Sciatic nerve (tissue), 2 donors: Measurements from ENCODE around the gene GEMIN5. TPM values are rescaled to one million over a fixed set of nuclear protein-coding genes. Genes with fewer than 3 reads are reported as not detected.
"Not testable (repeated sequence)": the region's sequence is repeated elsewhere in the genome, so short reads cannot be mapped to it uniquely, and the experiment has no call there.

Source experiments
- ATAC-seq: fragments of 200-7000 bp; cut with Tn5 transposase; one replicate; pipeline ENCODE4 v1.9.1; 2020; ENCODE audit warnings: mild to moderate bottlenecking, moderate library complexity
- DNase-seq: peaks from one replicate; pipeline ENCODE4 v3.0.0-alpha.2; 2020; ENCODE audit warnings: low spot score
- intact Hi-C: fragments of 100-400 bp; cut with DNase I; formaldehyde crosslinking; loops from one replicate; pipeline ENCODE4 v1.14.2; 2022
- total RNA-seq: library from RNA; stranded (reverse); fragmentation: NEBNext Ultra II Directional; extraction: Animal tissue kit (Norgen Biotek cat#: 25700); gene quantifications from one replicate; pipeline ENCODE4 v1.2.1, GENCODE V29; 2021
- donor health status: DM: no; HTN: no; CAD: no.
- donor health status: DM: no; HTN: no; CAD: no.

Gene GEMIN5
- 16.0 TPM for total RNA-seq

- intact Hi-C loops: no loop called here
- DNase-seq (peak; percentile 89), ATAC-seq (peak; percentile 98)
These were observed at the start of gene GEMIN5 for GRCh38 chr5:154937718-154938466. Gene GEMIN5, minus strand, starts transcription at chr5:154938211. Its CDS starts 78 bp downstream, at chr5:154938133.

DNA sequence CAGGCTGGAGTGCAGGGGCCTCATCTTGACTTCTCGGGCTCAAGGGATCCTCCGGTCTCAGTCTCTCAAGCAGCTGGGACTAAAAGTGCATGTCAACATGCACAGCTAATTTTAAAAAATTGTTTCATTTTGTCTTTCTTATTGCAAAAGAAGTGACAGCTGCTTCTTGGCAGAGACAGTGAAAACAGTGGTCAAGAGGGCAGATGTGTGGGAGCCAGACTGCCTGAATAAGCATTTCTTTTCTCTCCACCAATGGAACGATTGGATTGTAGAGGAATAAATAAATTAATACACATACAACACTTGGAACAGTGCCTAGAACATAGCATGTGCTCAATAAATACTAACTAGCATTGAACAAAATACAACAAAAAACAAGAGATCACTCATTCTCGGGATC is 48.1 kb upstream of the GEMIN5 start:
- DNase-seq (no peak), ATAC-seq (no peak)
- intact Hi-C loops: no loop called here

GRCh38 chr5:154984946-154985516 is 47.0 kb upstream of the GEMIN5 start:
- ATAC-seq (no peak), DNase-seq (no peak)
- intact Hi-C loops: no loop called here

GRCh38 chr5:154978294-154978693 is 40.3 kb upstream of the GEMIN5 start:
- DNase-seq, ATAC-seq, intact Hi-C loops: not testable (repeated sequence)

DNA sequence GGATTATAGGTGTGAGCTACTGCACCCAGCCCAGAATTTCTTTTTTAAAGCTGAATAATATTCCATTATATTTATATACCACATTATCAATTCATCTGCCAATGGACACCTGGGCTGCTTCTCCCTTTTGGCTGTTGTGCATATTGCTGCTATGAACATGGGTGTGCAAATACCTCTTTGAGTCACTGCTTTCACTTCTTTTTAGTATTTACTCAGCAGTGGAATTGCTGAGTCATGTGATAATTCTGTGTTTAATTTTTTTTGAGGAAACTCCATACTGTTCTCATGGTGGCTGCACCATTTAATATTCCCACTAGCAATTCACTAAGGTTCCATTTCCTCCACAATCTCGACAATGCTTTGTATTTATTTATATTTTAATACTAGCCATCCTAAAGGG is 39.4 kb upstream of the GEMIN5 start:
- intact Hi-C loops: no loop called here
- DNase-seq (no peak), ATAC-seq (no peak)

GRCh38 chr5:154976082-154976481 is 38.1 kb upstream of the GEMIN5 start:
- DNase-seq, ATAC-seq, intact Hi-C loops: not testable (repeated sequence)

GRCh38 chr5:154972476-154973080 is 34.6 kb upstream of the GEMIN5 start:
- ATAC-seq (no peak), DNase-seq (no peak)
- intact Hi-C loops: no loop called here

DNA sequence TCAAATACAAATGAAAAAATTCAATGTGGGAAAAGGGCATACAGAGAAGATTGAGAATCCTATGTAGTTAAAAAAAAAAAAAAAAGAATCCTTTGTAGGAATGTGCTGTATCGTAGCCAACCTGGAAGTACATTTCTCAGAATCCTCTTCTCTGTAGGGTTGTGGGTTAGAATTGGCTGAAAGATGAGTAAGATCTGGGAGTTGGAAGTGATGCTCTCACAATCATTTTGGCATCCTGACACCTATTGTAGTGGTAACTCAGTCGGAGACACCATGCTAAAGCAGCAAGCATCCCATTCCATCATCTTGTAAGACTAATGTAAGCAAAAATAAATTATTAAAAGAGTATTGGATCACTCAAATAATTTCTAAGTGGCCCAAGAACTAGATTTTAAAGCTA is 33.5 kb upstream of the GEMIN5 start:
- intact Hi-C loops: no loop called here
- DNase-seq (no peak), ATAC-seq (no peak)

GRCh38 chr5:154970759-154971158 is 32.7 kb upstream of the GEMIN5 start:
- intact Hi-C loops: no loop called here
- DNase-seq (no peak), ATAC-seq (no peak)

DNA sequence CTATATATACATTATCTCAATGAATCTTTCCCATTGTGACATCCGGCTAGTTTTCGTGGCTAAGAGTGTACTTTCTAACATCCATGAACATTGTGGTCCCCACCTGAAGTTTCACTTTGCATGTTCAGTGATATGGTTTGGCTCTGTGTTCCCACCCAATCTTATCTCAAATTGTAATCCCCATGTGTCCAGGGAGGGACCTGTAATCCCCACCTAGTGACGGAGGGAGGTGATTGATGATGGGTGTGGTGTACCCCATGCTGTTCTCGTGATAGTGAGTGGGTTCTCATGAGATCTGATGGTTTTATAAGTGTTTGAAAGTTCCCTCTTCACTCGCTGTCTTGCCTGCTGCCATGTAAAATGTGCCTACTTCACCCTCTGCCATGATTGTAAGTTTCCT is 30.9 kb upstream of the GEMIN5 start:
- no peak for ATAC-seq

DNA sequence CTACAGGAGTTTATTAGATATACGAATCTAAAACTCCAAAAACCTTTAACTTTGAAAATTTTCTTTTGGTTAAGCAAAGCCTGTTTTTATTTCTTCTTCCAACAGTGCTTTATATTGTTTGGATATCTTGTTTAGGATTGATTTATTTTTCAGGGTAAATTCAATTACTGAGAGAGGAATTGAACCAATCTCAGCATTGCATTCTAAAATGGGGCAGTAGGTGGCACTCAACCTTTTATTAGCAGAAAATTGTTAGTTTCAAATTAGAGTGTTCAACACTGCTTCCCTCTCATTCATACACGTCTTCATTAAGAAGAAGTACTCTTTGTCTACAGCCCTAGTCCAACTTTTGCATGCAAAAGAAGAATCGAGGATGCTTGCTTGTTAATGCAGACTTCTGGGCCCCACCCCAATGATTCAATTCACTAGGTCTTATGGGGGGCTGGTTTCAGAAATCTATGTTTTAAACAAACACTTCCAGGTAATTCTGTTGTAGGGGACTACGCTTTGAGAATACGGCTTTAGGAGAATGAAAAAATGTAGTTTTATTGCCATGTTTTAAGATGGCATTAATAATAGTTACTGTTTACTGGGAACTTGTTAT is 29.5 kb upstream of the GEMIN5 start:
- ATAC-seq: no peak
- intact Hi-C loops: no loop called here
- no peak for DNase-seq

More for the DNA sequence above, 30.9 kb upstream of the GEMIN5 start:
- intact Hi-C loops: no loop called here
- DNase-seq: no peak

DNA sequence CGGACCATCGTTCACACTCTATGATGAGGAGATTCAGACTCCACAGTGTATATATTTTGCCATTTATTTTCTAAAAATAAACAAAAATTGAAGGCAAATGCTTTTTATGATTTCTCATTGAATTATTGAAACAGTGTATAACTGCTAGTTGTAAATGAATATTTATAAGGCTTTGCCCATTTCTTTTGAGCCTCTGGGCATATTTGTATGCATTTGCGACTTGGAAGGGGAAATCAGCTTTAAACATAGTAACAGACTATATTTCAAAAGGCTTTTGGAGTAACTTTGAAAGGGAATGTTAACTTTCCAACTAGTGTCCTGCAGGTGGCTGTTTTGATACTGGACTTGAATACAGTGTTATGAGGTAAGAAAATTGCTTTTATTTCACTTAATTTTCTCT is 28.9 kb upstream of the GEMIN5 start:
- ATAC-seq: no peak

DNA sequence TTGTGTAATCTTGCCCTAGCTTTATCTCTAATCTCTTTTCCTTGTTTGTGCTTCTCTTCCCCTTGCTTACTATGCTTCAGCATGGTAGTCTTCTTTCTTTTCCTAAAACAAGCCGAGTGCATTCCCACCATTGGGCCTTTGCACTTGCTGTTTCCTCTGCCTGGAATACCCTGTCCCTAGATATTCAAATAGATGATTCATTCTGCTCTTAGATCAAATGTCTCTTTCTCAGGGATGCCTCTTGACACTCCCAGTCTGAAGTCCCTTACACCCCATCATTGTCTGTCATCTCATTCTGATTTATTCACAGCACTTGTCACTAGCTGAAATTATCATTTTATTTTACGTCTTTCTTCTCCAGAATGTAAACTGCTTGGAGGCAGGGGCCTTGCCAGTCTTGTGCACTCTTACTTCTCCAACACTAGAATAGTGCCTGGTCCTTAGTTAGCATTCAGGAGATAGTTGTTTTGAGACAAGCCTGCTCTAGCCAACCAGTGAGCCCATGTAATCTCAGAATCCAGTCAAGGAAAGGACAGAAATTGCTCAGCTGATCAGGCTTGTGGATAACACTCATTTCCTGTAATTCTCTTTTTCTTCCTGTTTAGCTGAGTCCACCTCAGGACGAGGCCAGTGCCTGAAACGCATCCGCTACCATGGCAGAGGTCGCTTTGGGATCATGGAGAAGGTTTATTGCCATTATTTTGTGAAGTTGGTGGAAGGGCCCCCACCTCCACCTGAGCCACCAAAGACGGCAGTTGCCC is 28.2 kb upstream of the GEMIN5 start:
- ATAC-seq (no peak), DNase-seq (no peak)
- intact Hi-C loops: no loop called here

More for the DNA sequence above, 28.9 kb upstream of the GEMIN5 start:
- intact Hi-C loops: no loop called here
- DNase-seq: no peak

DNA sequence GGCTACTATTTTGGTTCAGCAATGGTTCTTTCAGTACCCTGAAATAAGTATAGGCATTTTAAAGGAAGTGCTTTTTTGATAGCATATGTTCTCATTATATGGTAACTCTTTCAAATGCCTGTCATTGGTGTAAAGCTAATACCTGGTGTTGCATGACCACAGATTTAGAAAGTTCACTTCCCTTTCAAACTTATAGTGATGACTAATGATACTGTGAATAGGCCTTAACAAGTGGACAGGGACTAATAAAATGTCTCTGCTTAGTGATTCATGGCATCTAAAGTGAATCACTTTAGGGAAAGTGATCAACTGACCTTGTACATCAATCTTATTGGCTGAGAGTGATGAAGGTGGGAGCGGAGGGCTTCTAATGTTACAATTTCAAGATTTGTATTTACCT is 24.5 kb upstream of the GEMIN5 start:
- ATAC-seq: no peak
- DNase-seq: no peak
- intact Hi-C loops: no loop called here

DNA sequence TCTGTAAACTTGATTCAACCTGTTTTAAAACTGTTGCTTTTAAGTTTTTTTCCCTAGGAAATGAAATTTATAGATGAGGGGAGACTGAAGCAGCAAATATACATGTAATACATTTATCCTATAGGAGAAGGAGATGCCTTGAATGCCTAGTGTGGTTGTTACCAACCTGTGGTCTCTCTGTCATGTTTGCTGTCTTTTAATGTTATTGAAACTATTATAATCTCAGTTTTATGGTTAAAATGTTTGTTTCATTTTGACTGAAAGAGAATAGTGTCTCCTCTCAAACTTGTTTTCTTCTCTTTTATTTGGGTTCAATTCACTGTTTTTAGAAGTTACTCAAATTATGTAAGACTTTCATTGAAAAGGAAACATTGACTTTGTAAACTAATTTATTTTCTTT is 18.7 kb upstream of the GEMIN5 start:
- DNase-seq: no peak
- intact Hi-C loops: no loop called here
- ATAC-seq: no peak

GRCh38 chr5:154949781-154950180 is 11.8 kb upstream of the GEMIN5 start:
- ATAC-seq (no peak), DNase-seq (no peak)
- intact Hi-C loops: no loop called here

DNA sequence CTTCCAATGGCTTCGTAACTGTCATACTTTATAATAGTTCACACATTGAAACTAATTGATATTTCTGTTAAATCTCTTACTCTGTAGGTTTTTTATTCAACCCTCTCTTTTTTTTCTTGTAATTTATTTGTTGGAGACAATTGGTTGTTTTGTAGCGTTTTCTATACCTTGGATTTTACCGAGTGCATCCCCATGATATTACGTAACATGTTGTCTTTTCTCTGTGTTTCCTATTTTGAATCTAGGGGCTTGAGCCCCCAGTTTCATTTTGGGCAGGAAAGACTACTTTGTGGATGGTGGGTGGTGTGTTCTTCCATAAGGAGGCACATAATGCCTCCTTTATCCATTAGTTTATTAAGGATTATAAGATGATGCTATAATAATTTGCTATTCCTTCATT is 10.3 kb upstream of the GEMIN5 start:
- ATAC-seq: no peak

GRCh38 chr5:154947778-154948177 is 9.8 kb upstream of the GEMIN5 start:
- intact Hi-C loops: no loop called here
- DNase-seq: no peak
- peak; percentile 56 for ATAC-seq

More for the DNA sequence above, 10.3 kb upstream of the GEMIN5 start:
- no peak for DNase-seq
- intact Hi-C loops: no loop called here

- ATAC-seq (no peak), DNase-seq (no peak)
- intact Hi-C loops: no loop called here
These were observed 7.8 kb upstream of the GEMIN5 start for GRCh38 chr5:154945695-154946301.
